Caki2 (cell line): ENCODE results near the gene PTPRC. TPM values are rescaled to one million over a fixed set of nuclear protein-coding genes. Genes with fewer than 3 reads are reported as not detected.
A peak's percentile ranks its signal among the peaks of the same experiment; 100 is the strongest.

Experiments used
- DNase-seq: peaks from one replicate; pipeline ENCODE4 v3.0.0-alpha.2; 2015; ENCODE audit warnings: low read depth
- in situ Hi-C: cut with HindIII; loops from 2 replicates; pipeline ENCODE4 v1.10.0; 2016; ENCODE audit warnings: low sequenced_read_pairs, low pct_unique_long_range_greater_than_20kb, mixed read lengths
- total RNA-seq: library from RNA; depleted of rRNA; stranded (reverse); fragments of >200 nt; shearing (Covaris generic); gene quantifications from 2 replicates; pipeline ENCODE4 v1.2.3, GENCODE V29; 2014; ENCODE audit warnings: low replicate concordance

PTPRC gene
- total RNA-seq, 1 experiment from 2014 or later, result not detected

DNA sequence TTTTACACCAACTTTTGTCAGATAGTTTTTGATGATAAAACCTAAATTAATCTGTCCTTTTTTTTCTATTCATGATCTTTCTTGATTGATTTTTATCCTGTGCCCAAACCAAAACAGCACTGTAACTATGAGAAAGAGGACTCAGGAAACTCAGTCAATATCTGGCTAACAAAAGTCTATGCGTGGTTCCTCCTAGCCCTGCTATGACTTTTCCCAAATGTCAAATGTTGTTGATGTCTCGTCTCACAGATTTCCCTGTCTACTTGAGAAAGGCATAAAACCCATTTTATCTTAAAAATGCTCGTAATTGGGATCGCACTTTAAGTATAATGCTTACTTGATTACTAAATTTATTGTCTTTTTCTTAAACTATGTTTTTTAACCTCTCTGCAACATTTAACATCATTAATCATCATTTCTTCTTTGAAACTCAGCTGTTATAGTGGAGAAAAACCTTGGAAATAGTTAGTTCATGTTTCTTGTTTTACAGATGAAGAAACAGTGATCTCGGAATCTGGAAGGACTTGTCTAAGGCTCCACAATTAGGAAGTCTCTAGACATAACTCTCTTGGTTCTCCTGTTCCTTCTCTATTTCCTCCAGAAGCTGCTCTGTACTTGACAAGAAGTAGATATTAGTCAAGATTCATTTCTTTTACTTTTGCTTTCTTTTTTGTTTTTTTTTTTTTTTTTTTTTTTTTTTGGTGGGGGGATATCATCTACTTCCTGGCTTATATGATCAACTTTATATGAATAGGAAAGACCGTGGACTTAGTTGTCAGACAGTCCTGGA lies 26.2 kb upstream of the PTPRC start:
- in situ Hi-C loops, result no loop called here

GRCh38 chr1:198617406-198617805 lies 21.4 kb upstream of the PTPRC start:
- in situ Hi-C loops, result no loop called here

More for the DNA sequence above, 26.2 kb upstream of the PTPRC start:
- DNase-seq, result no peak

DNA sequence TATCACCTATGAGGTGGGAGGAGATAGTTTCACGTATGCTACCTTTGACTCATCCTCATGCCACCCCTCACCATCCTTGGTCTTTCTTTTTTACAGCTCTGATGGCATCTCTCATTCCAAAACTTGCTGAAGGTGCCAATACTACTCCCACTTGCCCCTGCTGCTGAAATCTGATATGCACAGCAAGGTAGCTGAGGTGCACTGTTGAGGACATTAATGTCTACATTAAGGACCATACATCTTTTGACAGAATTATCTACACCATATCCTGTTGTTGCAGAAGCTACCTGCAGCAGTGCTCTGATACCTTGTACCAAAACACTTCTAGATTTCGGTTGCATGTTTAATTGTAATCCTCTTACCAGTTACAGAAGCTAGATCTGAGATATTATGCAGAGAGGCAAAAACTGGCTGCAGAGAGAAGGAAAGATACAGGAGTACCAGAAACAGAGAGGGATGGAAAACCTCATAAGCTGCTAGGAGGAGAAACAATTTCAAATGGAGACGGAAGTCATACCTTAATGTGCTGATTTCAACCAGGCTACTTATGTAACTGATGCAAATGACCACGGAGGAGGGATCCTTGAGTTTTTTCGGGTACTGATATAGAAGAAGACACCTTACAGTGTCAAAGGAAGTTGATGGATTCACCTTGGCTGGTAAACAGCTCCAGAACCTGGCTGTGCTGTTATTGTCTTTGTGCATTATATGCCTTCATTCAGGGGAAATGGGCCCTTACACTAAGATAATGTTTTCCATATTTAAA lies 19.3 kb upstream of the PTPRC start:
- DNase-seq, result no peak

More at GRCh38 chr1:198617406-198617805, 21.4 kb upstream of the PTPRC start:
- DNase-seq, result no peak

GRCh38 chr1:198620218-198620617 lies 18.6 kb upstream of the PTPRC start:
- DNase-seq, result no peak
- in situ Hi-C loops, result no loop called here

More for the DNA sequence above, 19.3 kb upstream of the PTPRC start:
- in situ Hi-C loops, result no loop called here

DNA sequence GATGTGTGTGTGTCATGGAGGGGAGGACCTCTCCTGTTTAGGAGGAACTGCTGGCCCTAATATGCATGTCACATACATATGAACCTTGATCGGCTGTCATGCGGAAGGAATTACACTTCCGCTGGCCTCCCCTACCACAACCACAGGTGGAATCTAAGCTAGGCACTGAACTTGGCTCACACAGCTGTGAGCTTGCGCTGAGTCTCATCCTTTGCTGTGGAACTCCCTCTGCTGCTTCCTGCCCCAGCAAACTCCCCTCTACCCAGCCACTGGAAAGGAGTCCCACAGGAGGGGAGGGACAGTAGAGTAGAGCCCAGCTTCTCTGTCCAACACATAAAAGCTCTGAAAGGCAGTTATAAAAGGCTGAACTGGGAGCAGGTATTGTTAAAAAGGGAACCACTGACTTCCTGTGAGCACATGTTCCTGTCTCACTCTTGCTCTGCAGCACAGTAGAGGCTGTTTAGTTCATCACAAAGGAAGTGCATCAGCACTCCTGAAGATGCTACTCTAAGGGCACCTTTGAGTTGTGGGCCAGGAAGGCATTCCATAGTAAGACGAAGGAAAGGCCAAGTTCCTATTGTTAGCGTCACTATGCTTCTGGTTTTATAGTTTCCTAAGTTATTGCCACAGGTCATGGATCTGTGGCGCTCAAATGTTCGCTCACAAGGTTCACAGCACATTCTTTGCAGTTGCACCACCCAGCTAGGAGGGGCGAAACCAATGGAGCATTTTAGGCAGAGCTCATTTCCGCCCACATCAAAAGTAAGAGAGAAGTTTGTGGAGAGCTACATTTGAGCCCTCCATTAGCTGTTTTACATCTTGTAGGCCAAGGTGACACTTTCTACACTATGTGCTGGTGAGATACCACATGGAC lies 17.7 kb upstream of the PTPRC start:
- in situ Hi-C loops, result no loop called here
- peak; percentile 63 for DNase-seq

DNA sequence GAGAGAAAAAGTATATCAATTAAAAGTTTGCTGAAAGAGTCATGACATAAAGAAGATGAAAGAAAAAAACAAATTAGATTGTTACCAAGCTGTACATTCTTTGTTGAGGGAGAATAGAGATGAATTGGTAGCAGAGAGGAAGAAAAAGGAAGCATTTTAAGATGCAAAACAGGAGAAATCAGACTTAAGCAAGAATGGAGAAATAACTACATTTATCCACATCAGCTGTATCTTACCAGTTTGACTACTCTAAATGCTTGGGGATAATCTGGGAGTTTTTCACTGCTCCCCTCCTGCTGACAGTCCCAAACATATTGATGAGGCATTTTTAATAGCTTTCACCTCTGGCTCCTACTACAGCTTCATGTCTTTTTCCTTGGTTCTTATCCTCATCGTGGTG lies 16.8 kb upstream of the PTPRC start:
- in situ Hi-C loops, result no loop called here
- DNase-seq, result no peak

GRCh38 chr1:198623752-198624647 lies 14.8 kb upstream of the PTPRC start:
- in situ Hi-C loops, result no loop called here

DNA sequence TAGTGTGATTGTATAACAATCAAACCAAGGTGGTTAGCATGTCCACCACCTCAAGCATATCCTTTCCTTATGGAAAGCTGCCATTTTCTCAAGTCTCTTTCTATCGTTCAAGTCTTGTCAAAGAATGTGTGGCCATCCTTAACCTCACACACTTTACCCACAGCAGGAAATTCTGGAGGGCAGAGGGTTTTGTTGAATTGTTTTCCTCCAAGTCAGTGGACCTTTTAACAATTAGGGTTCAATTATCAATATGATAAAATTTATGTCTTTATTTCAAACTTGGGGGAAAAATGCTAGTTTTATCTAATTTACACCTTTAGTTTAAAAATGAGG lies 14.2 kb upstream of the PTPRC start:
- no peak for DNase-seq
- in situ Hi-C loops, result no loop called here

More at GRCh38 chr1:198623752-198624647, 14.8 kb upstream of the PTPRC start:
- DNase-seq, result no peak

GRCh38 chr1:198627436-198628066 lies 11.3 kb upstream of the PTPRC start:
- in situ Hi-C loops, result no loop called here
- no peak for DNase-seq

GRCh38 chr1:198628067-198628455 lies 10.8 kb upstream of the PTPRC start:
- no peak for DNase-seq

GRCh38 chr1:198629610-198630009 lies 9.2 kb upstream of the PTPRC start:
- no peak for DNase-seq
- in situ Hi-C loops, result no loop called here

More at GRCh38 chr1:198628067-198628455, 10.8 kb upstream of the PTPRC start:
- in situ Hi-C loops, result no loop called here

GRCh38 chr1:198630863-198631262 lies 8.0 kb upstream of the PTPRC start:
- DNase-seq, result no peak
- in situ Hi-C loops, result no loop called here

DNA sequence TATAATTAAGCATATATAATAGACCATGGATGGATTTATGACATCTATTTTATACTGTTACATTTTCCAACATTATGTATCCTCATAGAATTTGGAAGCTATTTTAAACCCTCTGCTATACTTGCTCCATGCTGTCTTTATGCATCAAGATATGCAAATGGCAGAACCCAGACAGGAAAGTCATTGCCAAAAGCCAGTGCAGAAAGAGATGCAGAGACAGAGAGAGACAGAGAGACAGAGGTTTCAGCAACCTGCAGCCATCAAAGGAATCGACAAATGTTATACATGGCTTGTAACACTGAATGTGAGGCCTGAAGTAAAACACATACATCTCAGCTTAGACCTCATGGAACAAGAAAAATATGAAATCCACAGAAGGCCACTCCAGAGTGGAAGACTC lies 7.5 kb upstream of the PTPRC start:
- no peak for DNase-seq
- in situ Hi-C loops, result no loop called here

DNA sequence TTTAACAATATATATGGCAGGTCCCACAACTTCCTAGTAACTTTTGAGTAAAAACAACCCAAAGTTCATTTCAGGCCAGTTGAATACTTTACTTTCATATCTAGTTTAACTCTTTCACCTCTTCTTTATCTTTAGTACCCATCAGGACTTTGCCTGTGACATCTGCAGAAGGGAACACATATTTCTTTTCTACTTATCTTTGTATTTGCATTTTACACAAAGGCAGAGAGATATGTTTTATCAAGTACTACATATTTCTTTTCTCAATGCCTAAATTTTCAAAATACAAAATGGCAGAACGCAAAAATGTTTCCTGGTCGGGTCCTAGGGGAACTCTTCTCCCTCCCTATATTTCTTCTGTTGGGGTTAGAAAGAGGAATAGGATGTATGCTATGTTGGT lies 6.8 kb upstream of the PTPRC start:
- in situ Hi-C loops, result no loop called here

GRCh38 chr1:198633675-198634121 lies 5.1 kb upstream of the PTPRC start:
- in situ Hi-C loops, result no loop called here
- no peak for DNase-seq

More for the DNA sequence above, 6.8 kb upstream of the PTPRC start:
- DNase-seq, result no peak

DNA sequence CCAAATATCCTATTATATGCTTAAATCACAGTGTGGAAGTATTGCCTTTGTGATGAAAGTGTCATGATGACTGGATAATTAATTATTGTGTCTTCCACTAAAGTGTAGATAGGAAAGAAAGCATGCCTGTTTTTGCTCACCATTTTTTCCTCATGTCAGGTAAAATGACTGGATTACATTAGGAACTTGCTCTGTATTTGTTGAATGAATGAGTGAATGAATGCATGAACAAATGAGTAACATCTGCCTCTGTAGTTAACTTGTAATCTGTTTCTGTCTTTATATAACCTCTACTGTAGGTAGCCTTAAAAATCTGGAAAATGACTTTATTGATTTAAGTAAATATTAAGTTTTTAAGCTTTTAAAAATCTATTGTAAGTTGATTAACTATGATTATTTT lies 2.9 kb upstream of the PTPRC start:
- in situ Hi-C loops, result no loop called here
- no peak for DNase-seq

DNA sequence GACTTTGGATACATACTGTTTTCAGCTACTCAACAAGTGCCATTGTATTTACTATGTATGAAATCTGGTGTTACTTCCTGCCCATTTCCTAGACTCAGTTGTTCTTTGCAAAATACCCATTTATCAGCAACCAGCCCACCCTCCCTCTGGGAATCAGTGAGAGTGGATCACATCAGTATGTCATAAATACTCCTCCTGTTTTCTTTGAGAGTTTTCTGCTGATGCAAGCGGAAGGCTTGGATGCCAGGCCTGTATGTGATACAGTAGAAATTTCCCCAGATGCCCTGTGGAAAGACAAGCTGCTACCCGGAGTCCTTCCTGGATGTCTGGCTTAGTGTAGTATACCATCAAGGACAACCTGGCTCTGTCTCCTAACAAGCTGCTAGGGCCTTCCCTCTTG lies 2.4 kb upstream of the PTPRC start:
- DNase-seq, result no peak

More for the DNA sequence above, 2.4 kb upstream of the PTPRC start:
- in situ Hi-C loops, result no loop called here
